Keratinocyte (primary cell): ENCODE results near the gene TSPAN1.

Experiments used
- CTCF ChIP-seq, 3 experiments: IDR thresholded peaks in 1 of 3; conservative IDR thresholded peaks in 1 of 3; optimal IDR thresholded peaks in 1 of 3; 2 replicates in 2 of 3; 3 replicates in 1 of 3; pipeline versions ENCODE3 to v1.5.1; 2011; ENCODE audit warnings: low read length in 3 of 3, mild to moderate bottlenecking in 3 of 3, moderate library complexity in 2 of 3, control low read depth in 1 of 3, inconsistent platforms in 1 of 3; ENCODE audit not compliant: insufficient read depth in 2 of 3; ENCODE audit errors: extremely low read depth in 1 of 3
- EZH2 ChIP-seq: IDR thresholded peaks from one replicate; pipeline ENCODE4 v1.6.1; 2012; ENCODE audit warnings: inconsistent platforms, mild to moderate bottlenecking, low read length, moderate library complexity

GRCh38 chr1:46181343-46182260 lies 6.7 kb downstream of the TSPAN1 start:
- TF ChIP-seq CTCF (optimal IDR thresholded peaks at IDR 0.05 in 1 of 3, IDR thresholded peaks at IDR 0.05 in 1 of 3, conservative IDR thresholded peaks at IDR 0.05 in 1 of 3; ENCODE audit: extremely low read depth in 1 of 3, insufficient read depth in 2 of 3, low read length in 3 of 3) = no peak
- no peak for TF ChIP-seq EZH2
